Spleen (tissue), 11 donors: ENCODE results near the gene KCNG4. TPM values are rescaled to one million over a fixed set of nuclear protein-coding genes. Genes with fewer than 3 reads are reported as not detected.

Experiments used
- DNase-seq: peaks from one replicate; pipeline ENCODE4 v3.0.0-alpha.2; 2020
- H3K27ac ChIP-seq, 8 donors: fragments of 200-600 bp; sonication (generic) in 7 of 8; 1 replicate in 4 of 8; 2 replicates in 4 of 8; pipeline versions ENCODE4 v1.5.0 to v1.8.0; 2016 to 2021; ENCODE audit warnings: inconsistent platforms in 4 of 8, mild to moderate bottlenecking in 4 of 8, moderate library complexity in 1 of 8
- H3K27me3 ChIP-seq, 7 donors: fragments of 200-600 bp; sonication (generic) in 6 of 7; replicated peaks in 1 of 7; 1 replicate in 4 of 7; 2 replicates in 3 of 7; pipeline versions ENCODE4 v1.5.0 to v1.8.0; 2016 to 2021; ENCODE audit warnings: inconsistent platforms in 3 of 7, mild to moderate bottlenecking in 1 of 7
- H3K36me3 ChIP-seq, 6 donors: fragments of 200-600 bp; sonication (generic) in 5 of 6; 1 replicate in 4 of 6; 2 replicates in 2 of 6; pipeline versions ENCODE4 v1.5.0 to v1.8.0; 2016 to 2021; ENCODE audit warnings: inconsistent platforms in 2 of 6
- H3K4me1 ChIP-seq, 6 donors: fragments of 200-600 bp; sonication (generic) in 5 of 6; 1 replicate in 3 of 6; 2 replicates in 3 of 6; pipeline versions ENCODE4 v1.5.0 to v1.8.0; 2016 to 2021; ENCODE audit warnings: inconsistent platforms in 3 of 6
- H3K4me3 ChIP-seq, 8 donors: fragments of 200-600 bp; sonication (generic) in 7 of 8; 1 replicate in 4 of 8; 2 replicates in 4 of 8; pipeline versions ENCODE4 v1.5.0 to v1.8.0; 2016 to 2021; ENCODE audit warnings: inconsistent platforms in 4 of 8, mild to moderate bottlenecking in 4 of 8, moderate library complexity in 2 of 8
- H3K9me3 ChIP-seq, 8 donors: fragments of 200-600 bp; sonication (generic) in 7 of 8; 1 replicate in 4 of 8; 2 replicates in 4 of 8; pipeline versions ENCODE4 v1.5.0 to v1.8.0; 2016 to 2021; ENCODE audit warnings: inconsistent platforms in 4 of 8
- CTCF ChIP-seq, 11 experiments: fragments of 200-600 bp in 7 of 11; fragments of 450-650 bp in 4 of 11; sonication (generic) in 4 of 11; IDR thresholded peaks in 8 of 11; conservative IDR thresholded peaks in 3 of 11; 1 replicate in 7 of 11; 2 replicates in 4 of 11; pipeline versions ENCODE4 v1.4.0 to v1.8.0; 2016 to 2021; ENCODE audit warnings: antibody characterized with exemption in 11 of 11, inconsistent platforms in 4 of 11, mild to moderate bottlenecking in 1 of 11
- POLR2A ChIP-seq, 3 donors: fragments of 450-650 bp; IDR thresholded peaks; one replicate each; pipeline ENCODE4 v1.5.1; 2017; ENCODE audit warnings: antibody characterized with exemption in 3 of 3, mild to moderate bottlenecking in 1 of 3
- POLR2AphosphoS5 ChIP-seq, 3 donors: sonication (generic); formaldehyde crosslinking; IDR thresholded peaks; one replicate each; pipeline ENCODE4 v1.5.1; 2017; ENCODE audit warnings: antibody characterized with exemption in 3 of 3
- WGBS, 5 donors: extraction: QIAGEN DNeasy Blood & Tissue Kit in 3 of 5; methylation state at CpG; one replicate each; pipeline versions ENCODE4 v1.1.5 to v1.1.7; 2013 to 2018; 5-methylcytosine and 5-hydroxymethylcytosine counted together
- intact Hi-C: fragments of 100-400 bp; cut with DNase I; formaldehyde crosslinking; loops from one replicate; pipeline ENCODE4 v1.15.0; 2023; ENCODE audit warnings: low total_unique reads
- polyA plus RNA-seq, 3 donors: library from polyadenylated mRNA; stranded (reverse); fragments of 200-250 nt; gene quantifications; one replicate each; pipeline ENCODE4 v1.2.1, GENCODE V29; 2013
- total RNA-seq, 7 donors: library from RNA; depleted of rRNA in 3 of 7; stranded (reverse); fragments of >200 nt in 3 of 7; fragmentation: NEBNext Ultra II Directional in 4 of 7; extraction: Animal tissue kit (Norgen Biotek cat#: 25700) in 4 of 7; gene quantifications; one replicate each; pipeline versions ENCODE4 v1.1.0 to v1.2.1, GENCODE V29; 2016 to 2021
- donor health status: healthy with polysubstance abuse.
- donor health status: DM: no; HTN: no; CAD: no; lungs with moderate emphysema.
- donor health status: DM: no; HTN: no; CAD: no.
- donor health status: Bipolar disorder and iron deficiency.
- donor health status: healthy.
- donor health status: DM: no; HTN: no; CAD: no.
- donor health status: DM: yes; HTN: yes; CAD: no.

KCNG4 gene
- total and polyA plus RNA-seq, 10 donors, result not detected

GRCh38 chr16:84244728-84245127 is 4.9 kb upstream of the KCNG4 start:
- WGBS, 5 donors, result 89 to 100% (median 97%) methylated on average over 2 of the region's 2 CpGs
- TF ChIP-seq POLR2A (IDR thresholded peaks at IDR 0.05), result no peak
- no peak for TF ChIP-seq POLR2AphosphoS5 (IDR thresholded peaks at IDR 0.05)
- TF ChIP-seq CTCF (IDR thresholded peaks at IDR 0.05 in 8 of 11, conservative IDR thresholded peaks at IDR 0.05 in 3 of 11), result no peak
- Histone ChIP-seq H3K27me3 (peaks cover 0 to 30% (median 0%) of the 10 kb centered on the region in 7 donors), H3K27ac (no peak overlapping the region), H3K4me3 (no peak overlapping the region), H3K9me3 (peaks cover 0 to 8% (median 2%) of the 10 kb centered on the region in 8 donors), H3K4me1 (peaks cover 0 to 4% (median 0%) of the 10 kb centered on the region in 6 donors), H3K36me3 (no peaks in the 10 kb centered on the region)
- DNase-seq, result no peak
- intact Hi-C loops, result no loop called here

- Histone ChIP-seq H3K9me3 (peaks cover 0 to 8% (median 2%) of the 10 kb centered on the region in 8 donors), H3K27ac (no peak overlapping the region), H3K27me3 (peaks cover 0 to 37% (median 0%) of the 10 kb centered on the region in 7 donors), H3K4me3 (no peak overlapping the region), H3K36me3 (no peaks in the 10 kb centered on the region), H3K4me1 (peaks cover 0 to 13% (median 6%) of the 10 kb centered on the region in 6 donors)
- WGBS, 5 donors, result 56 to 85% (median 82%) methylated on average over 1 of the region's 1 CpG; no CpG with 5 or more reads in 1 of the 5 donors
- DNase-seq, result no peak
- intact Hi-C loops, result no loop called here
- no peak for TF ChIP-seq CTCF (IDR thresholded peaks at IDR 0.05 in 8 of 11, conservative IDR thresholded peaks at IDR 0.05 in 3 of 11)
- TF ChIP-seq POLR2AphosphoS5 (IDR thresholded peaks at IDR 0.05), result no peak
- TF ChIP-seq POLR2A (IDR thresholded peaks at IDR 0.05), result no peak
Measured at GRCh38 chr16:84243732-84244131, 3.9 kb upstream of the KCNG4 start.

GRCh38 chr16:84242839-84243238 is 3.0 kb upstream of the KCNG4 start:
- no peak for DNase-seq
- H3K9me3 ChIP-seq, result peaks cover 0 to 8% (median 2%) of the 10 kb centered on the region in 8 donors
- H3K4me3 ChIP-seq, result no peak overlapping the region
- H3K36me3 ChIP-seq, result no peaks in the 10 kb centered on the region
- peaks cover 0 to 14% (median 6%) of the 10 kb centered on the region in 6 donors for H3K4me1 ChIP-seq
- intact Hi-C loops, result no loop called here
- no peak for TF ChIP-seq CTCF (IDR thresholded peaks at IDR 0.05 in 8 of 11, conservative IDR thresholded peaks at IDR 0.05 in 3 of 11)
- TF ChIP-seq POLR2AphosphoS5 (IDR thresholded peaks at IDR 0.05), result no peak
- TF ChIP-seq POLR2A (IDR thresholded peaks at IDR 0.05), result no peak
- 82 to 89% (median 85%) methylated on average over 9 of the region's 9 CpGs for WGBS, 5 donors
- H3K27ac ChIP-seq, result no peak overlapping the region
- peaks cover 0 to 46% (median 0%) of the 10 kb centered on the region in 7 donors for H3K27me3 ChIP-seq

DNA sequence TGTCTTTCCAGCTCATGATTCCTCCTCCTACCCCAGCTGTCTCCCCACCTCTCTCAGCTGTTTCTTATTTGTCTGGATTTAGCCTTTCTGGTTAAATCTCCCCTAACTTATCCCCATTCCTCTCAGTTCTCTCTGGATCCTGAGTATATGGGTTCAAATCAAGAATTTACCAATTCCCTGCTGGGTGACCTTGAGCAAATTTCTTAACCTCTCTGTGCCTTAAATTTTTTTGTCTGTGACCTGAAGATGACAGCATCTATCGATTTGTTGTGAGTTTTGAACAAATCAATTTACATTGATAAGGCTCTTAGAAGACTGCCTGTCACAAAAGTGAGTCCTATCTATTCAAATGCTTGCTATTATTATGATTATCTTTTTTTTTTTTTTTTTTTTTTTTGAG is 2.0 kb upstream of the KCNG4 start:
- no peak overlapping the region for H3K4me3 ChIP-seq
- intact Hi-C loops, result no loop called here
- 72 to 84% (median 78%) methylated on average over 1 of the region's 1 CpG for WGBS, 5 donors

More for the DNA sequence above, 2.0 kb upstream of the KCNG4 start:
- Histone ChIP-seq H3K27ac (no peak overlapping the region), H3K9me3 (peaks cover 0 to 8% (median 2%) of the 10 kb centered on the region in 8 donors), H3K36me3 (no peaks in the 10 kb centered on the region), H3K4me1 (peaks cover 0 to 14% (median 6%) of the 10 kb centered on the region in 6 donors), H3K27me3 (peaks cover 0 to 57% (median 0%) of the 10 kb centered on the region in 7 donors)
- TF ChIP-seq POLR2AphosphoS5 (IDR thresholded peaks at IDR 0.05) (no peak), POLR2A (IDR thresholded peaks at IDR 0.05) (no peak), CTCF (IDR thresholded peaks at IDR 0.05 in 8 of 11, conservative IDR thresholded peaks at IDR 0.05 in 3 of 11) (no peak)
- no peak for DNase-seq
